HEK293T (cell line): Measurements from ENCODE around the gene CRY2.

Source experiments
- CTCF ChIA-PET: fragments of 350-600 bp; formaldehyde crosslinking; extraction: SDS; loops from one replicate; lab custom pipeline; 2021; ENCODE audit warnings: antibody characterized with exemption, inconsistent platforms; lab: Yijun Ruan, JAX
- POLR2A ChIA-PET: fragments of 350-600 bp; formaldehyde crosslinking; extraction: SDS; loops from one replicate; lab custom pipeline; 2020; ENCODE audit warnings: antibody characterized with exemption, inconsistent platforms; lab: Yijun Ruan, JAX
- DNase-seq: peaks from one replicate; pipeline ENCODE4 v3.0.0; 2012; ENCODE audit warnings: mixed read lengths; ENCODE audit errors: extremely low spot score
- ARNT ChIP-seq: fragments of 450-650 bp; IDR thresholded peaks from 2 replicates; pipeline ENCODE4 v1.6.1; 2017; ENCODE audit warnings: mild to moderate bottlenecking
- BHLHE40 ChIP-seq: fragments of 450-650 bp; IDR thresholded peaks from 2 replicates; pipeline ENCODE4 v1.6.1; 2016; ENCODE audit warnings: mild to moderate bottlenecking, moderate library complexity, borderline replicate concordance
- CTBP1 ChIP-seq: fragments of 450-650 bp; IDR thresholded peaks from 2 replicates; pipeline ENCODE4 v1.6.1; 2016; ENCODE audit warnings: borderline replicate concordance
- ELF4 ChIP-seq: fragments of 450-650 bp; IDR thresholded peaks from 2 replicates; pipeline ENCODE4 v1.6.1; 2017; ENCODE audit warnings: antibody characterized with exemption
- FOXA1 ChIP-seq: fragments of 450-650 bp; IDR thresholded peaks from 2 replicates; pipeline ENCODE4 v1.6.1; 2016; ENCODE audit warnings: mild to moderate bottlenecking
- FOXK2 ChIP-seq: fragments of 450-650 bp; IDR thresholded peaks from 2 replicates; pipeline ENCODE4 v1.6.1; 2016; ENCODE audit warnings: mild to moderate bottlenecking
- FOXM1 ChIP-seq: fragments of 450-650 bp; IDR thresholded peaks from 2 replicates; pipeline ENCODE4 v1.6.1; 2017; ENCODE audit warnings: mild to moderate bottlenecking, borderline replicate concordance
- HDGF ChIP-seq: fragments of 450-650 bp; IDR thresholded peaks from 2 replicates; pipeline ENCODE4 v1.6.1; 2017; ENCODE audit warnings: antibody characterized with exemption, borderline replicate concordance
- L3MBTL2 ChIP-seq: fragments of 450-650 bp; conservative IDR thresholded peaks from 2 replicates; pipeline ENCODE4 v1.6.1; 2016; ENCODE audit warnings: mild to moderate bottlenecking
- LEF1 ChIP-seq: fragments of 450-650 bp; IDR thresholded peaks from 2 replicates; pipeline ENCODE4 v1.6.1; 2017; ENCODE audit warnings: mild to moderate bottlenecking, borderline replicate concordance
- NFRKB ChIP-seq: fragments of 450-650 bp; IDR thresholded peaks from 2 replicates; pipeline ENCODE4 v1.6.1; 2016; ENCODE audit warnings: mild to moderate bottlenecking, moderate library complexity
- SP1 ChIP-seq: fragments of 450-650 bp; IDR thresholded peaks from 2 replicates; pipeline ENCODE4 v1.6.1; 2017
- SUZ12 ChIP-seq: fragments of 450-650 bp; IDR thresholded peaks from 2 replicates; pipeline ENCODE4 v1.6.1; 2016; ENCODE audit warnings: mild to moderate bottlenecking
- TARDBP ChIP-seq: fragments of 450-650 bp; IDR thresholded peaks from 2 replicates; pipeline ENCODE4 v1.6.1; 2016
- ZNF384 ChIP-seq: fragments of 450-650 bp; IDR thresholded peaks from 2 replicates; pipeline ENCODE4 v1.6.1; 2016
- TF ChIP-seq, protein P1 (sequence below): fragments of 450-650 bp; IDR thresholded peaks from 2 replicates; pipeline ENCODE4 v1.6.1; 2016

The CRY2 gene

DNA sequence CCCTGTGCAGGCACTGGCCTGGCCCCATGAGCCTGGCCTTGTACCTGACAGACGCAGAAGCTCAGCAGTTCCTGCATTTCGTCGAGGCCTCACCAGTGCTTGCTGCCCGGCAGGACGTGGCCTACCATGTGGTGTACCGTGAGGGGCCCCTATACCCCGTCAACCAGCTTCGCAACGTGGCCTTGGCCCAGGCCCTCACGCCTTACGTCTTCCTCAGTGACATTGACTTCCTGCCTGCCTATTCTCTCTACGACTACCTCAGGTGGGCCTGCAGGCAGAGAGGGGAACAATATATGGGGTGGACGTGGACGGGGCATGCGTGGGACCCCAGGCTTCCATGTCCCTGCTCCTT, 80.0 kb downstream of the CRY2 start:
- TF ChIP-seq BHLHE40, result no peak
- no peak for TF ChIP-seq CTBP1
- no peak for TF ChIP-seq FOXK2
- TF ChIP-seq ARNT, result no peak
- TF ChIP-seq L3MBTL2, result no peak
- no peak for TF ChIP-seq FOXA1
- TF ChIP-seq SP1, result no peak
- TF ChIP-seq NFRKB, result no peak
- TF ChIP-seq SUZ12, result no peak
- POLR2A ChIA-PET, result interaction anchor here (1.7 kb wide), 1 partner anchor 9 kb away, joined by 7 read pairs; the partner anchor contains the start of gene PEX16
- DNase-seq, result no peak
- CTCF ChIA-PET, result interaction anchor here (1.2 kb wide), 2 partner anchors 29 to 55 kb away, joined by 3 read pairs; no protein-coding TSS in a partner anchor

DNA sequence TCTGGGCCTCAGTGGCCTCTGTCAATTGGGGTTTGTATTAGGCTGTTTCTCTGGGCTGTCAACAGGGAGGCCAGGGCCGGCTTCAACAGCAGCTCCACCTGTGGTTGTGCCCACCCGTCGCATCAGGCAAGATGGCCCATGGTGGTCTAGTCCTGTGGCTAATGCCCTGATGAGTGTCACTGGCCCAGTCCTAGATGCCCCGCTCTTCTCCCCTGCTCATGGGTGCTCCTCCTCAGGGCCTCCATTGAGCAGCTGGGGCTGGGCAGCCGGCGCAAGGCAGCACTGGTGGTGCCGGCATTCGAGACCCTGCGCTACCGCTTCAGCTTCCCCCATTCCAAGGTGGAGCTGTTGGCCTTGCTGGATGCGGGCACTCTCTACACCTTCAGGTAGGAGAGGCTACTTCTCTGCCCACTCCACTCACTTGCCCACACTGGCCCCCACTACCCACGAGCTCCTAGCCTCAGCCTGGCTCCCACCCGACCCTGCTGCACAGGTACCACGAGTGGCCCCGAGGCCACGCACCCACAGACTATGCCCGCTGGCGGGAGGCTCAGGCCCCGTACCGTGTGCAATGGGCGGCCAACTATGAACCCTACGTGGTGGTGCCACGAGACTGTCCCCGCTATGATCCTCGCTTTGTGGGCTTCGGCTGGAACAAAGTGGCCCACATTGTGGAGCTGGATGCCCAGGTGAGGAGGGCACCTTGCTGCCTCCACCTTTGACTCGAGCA, 80.6 kb downstream of the CRY2 start:
- no peak for TF ChIP-seq FOXA1
- no peak for DNase-seq

DNA sequence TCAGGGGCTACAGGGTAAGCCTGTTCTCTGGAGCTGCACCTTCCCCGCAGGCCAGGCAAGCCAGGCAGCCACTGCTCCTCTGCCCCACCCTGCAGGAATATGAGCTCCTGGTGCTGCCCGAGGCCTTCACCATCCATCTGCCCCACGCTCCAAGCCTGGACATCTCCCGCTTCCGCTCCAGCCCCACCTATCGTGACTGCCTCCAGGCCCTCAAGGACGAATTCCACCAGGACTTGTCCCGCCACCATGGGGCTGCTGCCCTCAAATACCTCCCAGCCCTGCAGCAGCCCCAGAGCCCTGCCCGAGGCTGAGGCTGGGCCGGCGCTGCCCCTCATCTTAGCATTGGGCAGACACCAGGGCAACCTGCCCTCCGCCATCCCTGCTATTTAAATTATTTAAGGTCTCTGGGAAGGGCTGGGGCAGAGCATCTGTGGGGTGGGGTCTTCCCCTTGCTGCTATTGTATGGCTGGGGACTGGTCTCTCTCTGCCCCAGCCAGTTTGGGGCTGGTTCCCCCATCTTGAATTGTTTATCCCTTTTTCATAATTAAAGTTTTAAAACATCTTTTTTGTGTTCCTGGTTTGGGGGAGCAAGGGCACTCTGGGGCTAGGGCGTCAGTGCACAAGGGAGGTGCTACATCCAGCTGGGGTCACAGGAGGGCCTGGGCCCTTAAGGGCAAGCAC, 81.4 kb downstream of the CRY2 start:
- no peak for DNase-seq
- POLR2A ChIA-PET, result interaction anchor here (0.8 kb wide), 1 partner anchor 315 kb away, joined by 3 read pairs; no protein-coding TSS in a partner anchor
- TF ChIP-seq LEF1 (no peak), SP1 (no peak), FOXA1 (no peak), FOXK2 (no peak), BHLHE40 (no peak), TARDBP (no peak), FOXM1 (no peak), NFRKB (no peak), SUZ12 (no peak), L3MBTL2 (no peak), ZNF384 (no peak), ELF4 (no peak), HDGF (no peak), ARNT (no peak), CTBP1 (no peak)
- TF ChIP-seq, protein P1, sequence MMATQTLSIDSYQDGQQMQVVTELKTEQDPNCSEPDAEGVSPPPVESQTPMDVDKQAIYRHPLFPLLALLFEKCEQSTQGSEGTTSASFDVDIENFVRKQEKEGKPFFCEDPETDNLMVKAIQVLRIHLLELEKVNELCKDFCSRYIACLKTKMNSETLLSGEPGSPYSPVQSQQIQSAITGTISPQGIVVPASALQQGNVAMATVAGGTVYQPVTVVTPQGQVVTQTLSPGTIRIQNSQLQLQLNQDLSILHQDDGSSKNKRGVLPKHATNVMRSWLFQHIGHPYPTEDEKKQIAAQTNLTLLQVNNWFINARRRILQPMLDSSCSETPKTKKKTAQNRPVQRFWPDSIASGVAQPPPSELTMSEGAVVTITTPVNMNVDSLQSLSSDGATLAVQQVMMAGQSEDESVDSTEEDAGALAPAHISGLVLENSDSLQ, result no peak

More for the DNA sequence above, 80.6 kb downstream of the CRY2 start:
- CTCF ChIA-PET, result interaction anchor here (1.2 kb wide), 1 partner anchor 56 kb away, joined by 3 read pairs; no protein-coding TSS in a partner anchor
- POLR2A ChIA-PET, result interaction anchor here (1.7 kb wide), 1 partner anchor 10 kb away, joined by 7 read pairs; the partner anchor contains the start of gene PEX16

DNA sequence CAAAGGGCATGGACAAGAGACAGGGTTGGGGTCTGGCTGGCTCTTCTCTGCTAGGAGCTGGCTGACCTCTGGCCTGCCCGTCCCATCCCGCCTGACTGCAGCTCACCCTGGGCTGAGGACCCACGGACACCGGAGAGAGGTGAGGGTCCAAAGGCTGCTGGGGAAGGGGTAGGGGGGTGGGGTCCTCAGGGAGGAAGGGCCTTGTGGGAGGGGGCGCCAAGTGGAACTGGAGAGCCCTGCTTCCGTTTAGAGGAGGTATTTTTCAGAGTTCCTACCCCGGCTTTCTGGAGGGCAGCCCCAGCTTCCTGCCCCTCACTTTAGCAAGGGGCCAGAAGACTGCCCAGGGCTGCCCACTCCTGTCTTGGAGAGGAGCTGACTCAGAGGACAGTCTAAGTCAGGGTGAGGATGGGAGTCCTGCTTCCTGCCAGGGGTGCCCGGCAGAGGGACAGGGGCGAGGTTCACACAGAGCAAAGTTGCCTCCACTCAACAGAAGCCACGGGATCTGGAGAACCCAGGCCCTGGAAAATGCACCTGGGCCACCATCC, 82.3 kb downstream of the CRY2 start:
- ChIA-PET CTCF (no interaction called here), POLR2A (interaction anchor here (0.8 kb wide), 1 partner anchor 314 kb away, joined by 3 read pairs; no protein-coding TSS in a partner anchor)
- DNase-seq, result no peak
- TF ChIP-seq, protein P1, result no peak
- no peak for TF ChIP-seq TARDBP
- TF ChIP-seq HDGF, result no peak
- no peak for TF ChIP-seq NFRKB
- no peak for TF ChIP-seq SP1
- TF ChIP-seq BHLHE40, result no peak
- TF ChIP-seq FOXK2, result no peak
- TF ChIP-seq SUZ12, result no peak
- TF ChIP-seq FOXM1, result no peak
- no peak for TF ChIP-seq CTBP1
- TF ChIP-seq ELF4, result no peak
- no peak for TF ChIP-seq L3MBTL2
- TF ChIP-seq ZNF384, result no peak
- no peak for TF ChIP-seq ARNT
- no peak for TF ChIP-seq FOXA1
- no peak for TF ChIP-seq LEF1

More for the DNA sequence above, 81.4 kb downstream of the CRY2 start:
- CTCF ChIA-PET, result interaction anchor here (0.6 to 1.2 kb wide), 2 partner anchors 56 to 184 kb away, joined by 3 read pairs; no protein-coding TSS in a partner anchor

DNA sequence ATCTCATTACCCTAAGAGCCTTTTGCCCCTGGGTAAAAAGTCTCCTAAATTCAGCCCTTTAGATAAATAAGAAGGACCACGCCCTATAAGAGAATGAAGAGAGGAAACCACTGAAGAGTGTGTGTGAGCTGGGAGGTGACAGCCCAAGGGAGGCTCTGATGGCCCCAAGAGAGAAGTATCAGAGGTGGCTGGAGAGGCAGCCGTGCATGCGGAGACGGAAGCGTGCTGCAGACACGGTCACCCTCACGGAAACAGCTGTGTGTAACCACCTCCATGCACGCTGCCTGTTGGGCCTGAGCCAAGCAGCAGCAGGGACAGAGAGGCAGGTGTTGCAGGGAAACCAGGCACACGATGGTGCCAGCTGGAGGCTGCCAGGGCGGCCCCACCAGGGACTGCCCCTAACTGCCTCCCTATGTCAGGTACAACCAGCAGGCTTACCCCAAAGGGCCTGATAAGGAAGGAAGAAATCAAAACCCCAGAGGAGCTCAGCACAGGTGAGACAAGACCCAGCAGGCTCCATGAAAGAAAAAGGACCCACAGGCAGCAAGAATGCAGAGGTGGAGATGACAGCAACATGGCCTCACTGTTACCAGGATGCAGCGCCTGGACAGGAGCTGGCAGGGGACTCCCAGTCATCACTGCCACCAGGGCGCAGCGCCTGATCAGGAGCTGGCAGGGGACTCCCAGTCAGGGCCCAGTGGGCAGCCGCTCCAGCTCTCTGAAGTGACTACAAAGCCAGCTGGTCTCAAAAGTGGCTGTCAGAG, 82.9 kb downstream of the CRY2 start:
- no peak for DNase-seq
- CTCF ChIA-PET, result no interaction called here
- POLR2A ChIA-PET, result interaction anchor here (0.8 kb wide), 1 partner anchor 12 kb away, joined by 4 read pairs; the partner anchor contains the start of gene PEX16
- TF ChIP-seq ARNT (no peak), TARDBP (no peak), FOXA1 (no peak), SUZ12 (no peak), NFRKB (no peak), L3MBTL2 (no peak), CTBP1 (no peak), FOXK2 (no peak), ELF4 (no peak), FOXM1 (no peak), SP1 (no peak)
- TF ChIP-seq, protein P1, result no peak
